A673 (cell line): ENCODE results near the gene NXPH2. TPM values are rescaled to one million over a fixed set of nuclear protein-coding genes. Genes with fewer than 3 reads are reported as not detected.

ENCODE experiments used
- BruUV-seq: library from RNA; stranded (reverse); fragments of 400-500 nt; replicated peaks from 2 replicates; lab custom pipeline; 2021; lab: Mats Ljungman, UMichigan
- CTCF ChIA-PET: fragments of 300-600 bp; sonication (Branson Sonifier 250); formaldehyde crosslinking; loops from one replicate; lab custom pipeline; 2022; ENCODE audit warnings: antibody characterized with exemption; lab: Charles Lee
- POLR2A ChIA-PET: fragments of 300-600 bp; sonication (Branson Sonifier 250); formaldehyde crosslinking; loops from one replicate; lab custom pipeline; 2022; ENCODE audit warnings: antibody characterized with exemption; ENCODE audit not compliant: low non-redundant PET; lab: Charles Lee
- DNase-seq: peaks from one replicate; pipeline ENCODE4 v3.0.0-alpha.2; 2015; ENCODE audit warnings: low spot score
- H3K27ac ChIP-seq: fragments of 200-600 bp; sonication (generic); 2 replicates; pipeline ENCODE4 v1.5.1; 2016; ENCODE audit warnings: mixed run types, low read depth, mild to moderate bottlenecking, mixed read lengths, antibody characterized with exemption, low read length; ENCODE audit not compliant: poor library complexity, severe bottlenecking
- H3K27me3 ChIP-seq: fragments of 200-600 bp; sonication (generic); replicated peaks from 2 replicates; pipeline ENCODE4 v1.6.1; 2017; ENCODE audit warnings: mixed run types, low read depth, mild to moderate bottlenecking, mixed read lengths, antibody characterized with exemption, low read length; ENCODE audit not compliant: insufficient read depth, poor library complexity
- H3K36me3 ChIP-seq: fragments of 200-600 bp; sonication (generic); 2 replicates; pipeline ENCODE4 v1.6.1; 2016; ENCODE audit warnings: mixed run types, mild to moderate bottlenecking, mixed read lengths, antibody characterized with exemption, low read length; ENCODE audit not compliant: insufficient read depth, poor library complexity, severe bottlenecking
- H3K4me1 ChIP-seq: fragments of 200-600 bp; sonication (generic); 2 replicates; pipeline ENCODE4 v1.6.1; 2017; ENCODE audit warnings: mixed run types, mild to moderate bottlenecking, mixed read lengths, antibody characterized with exemption, low read length; ENCODE audit not compliant: insufficient read depth, poor library complexity, severe bottlenecking
- H3K4me3 ChIP-seq: fragments of 200-600 bp; sonication (generic); 2 replicates; pipeline ENCODE4 v1.5.1; 2016; ENCODE audit warnings: low read depth, mixed run types, mild to moderate bottlenecking, mixed read lengths, low read length; ENCODE audit not compliant: poor library complexity, severe bottlenecking
- H3K9me3 ChIP-seq: fragments of 200-600 bp; sonication (generic); 2 replicates; pipeline ENCODE4 v1.6.1; 2016; ENCODE audit warnings: mixed run types, low read depth, mild to moderate bottlenecking, mixed read lengths, antibody characterized with exemption, low read length; ENCODE audit not compliant: poor library complexity, severe bottlenecking
- CTCF ChIP-seq: fragments of 300-800, 200-600 bp; sonication (generic); conservative IDR thresholded peaks from 2 replicates; pipeline ENCODE4 v1.5.1; 2017; ENCODE audit warnings: low read depth, mild to moderate bottlenecking, antibody characterized with exemption, low read length, moderate library complexity, mixed read lengths
- EZH2 ChIP-seq: fragments of 200-600 bp; sonication (generic); IDR thresholded peaks from 2 replicates; pipeline ENCODE4 v1.6.1; 2017; ENCODE audit warnings: borderline replicate concordance, low read depth, mild to moderate bottlenecking, mixed read lengths, antibody characterized with exemption, low read length; ENCODE audit not compliant: poor library complexity, severe bottlenecking
- intact Hi-C: fragments of 100-400 bp; cut with micrococcal nuclease; formaldehyde crosslinking; loops from one replicate; pipeline ENCODE4 v1.10.0; 2022; ENCODE audit not compliant: unreplicated experiment
- total RNA-seq: library from RNA; stranded (reverse); gene quantifications from 2 replicates; pipeline ENCODE4 v1.2.3, GENCODE V29; 2021

Gene NXPH2
- total RNA-seq, 1 experiment from 2014 or later, result 5.4 TPM

GRCh38 chr2:138713069-138713496, 67.1 kb downstream of the NXPH2 start:
- no peaks in the 10 kb centered on the region for H3K4me1 ChIP-seq
- H3K27ac ChIP-seq, result no peak overlapping the region
- ChIA-PET CTCF (no interaction called here), POLR2A (no interaction called here)
- no peaks in the 10 kb centered on the region for H3K36me3 ChIP-seq
- BruUV-seq, result no TSS peak
- no peaks in the 10 kb centered on the region for H3K9me3 ChIP-seq
- no peak for DNase-seq
- TF ChIP-seq CTCF (no peak), EZH2 (no peak)
- H3K4me3 ChIP-seq, result no peak overlapping the region
- peaks cover 8% of the 10 kb centered on the region for H3K27me3 ChIP-seq
- intact Hi-C loops, result no loop called here

- CTCF ChIA-PET, result no interaction called here
- Histone ChIP-seq H3K36me3 (no peaks in the 10 kb centered on the region), H3K4me1 (no peaks in the 10 kb centered on the region), H3K9me3 (no peaks in the 10 kb centered on the region), H3K4me3 (no peak overlapping the region), H3K27me3 (peaks cover under 1% of the 10 kb centered on the region), H3K27ac (no peak overlapping the region)
- BruUV-seq, result no TSS peak
- no peak for TF ChIP-seq EZH2
- no peak for TF ChIP-seq CTCF
- no peak for DNase-seq
- POLR2A ChIA-PET, result no interaction called here
- intact Hi-C loops, result no loop called here
These were observed 67.8 kb downstream of the NXPH2 start for GRCh38 chr2:138712212-138712979.

GRCh38 chr2:138711812-138712211, 68.4 kb downstream of the NXPH2 start:
- TF ChIP-seq EZH2 (no peak), CTCF (no peak)
- Histone ChIP-seq H3K4me3 (no peak overlapping the region), H3K27ac (no peak overlapping the region), H3K36me3 (no peaks in the 10 kb centered on the region), H3K4me1 (no peaks in the 10 kb centered on the region), H3K9me3 (no peaks in the 10 kb centered on the region), H3K27me3 (no peaks in the 10 kb centered on the region)
- ChIA-PET CTCF (no interaction called here), POLR2A (no interaction called here)
- BruUV-seq, result no TSS peak
- intact Hi-C loops, result no loop called here
- DNase-seq, result no peak
